Gastrocnemius medialis (tissue), 4 donors: Measurements from ENCODE around the gene PRKG1.

Source experiments
- CTCF ChIP-seq, 5 experiments: fragments of 450-650 bp in 3 of 5; fragments of 200-600 bp in 2 of 5; sonication (generic) in 2 of 5; IDR thresholded peaks in 4 of 5; conservative IDR thresholded peaks in 1 of 5; 1 replicate in 4 of 5; 2 replicates in 1 of 5; pipeline ENCODE4 v1.5.1; 2016 to 2019; ENCODE audit warnings: antibody characterized with exemption in 5 of 5, mild to moderate bottlenecking in 3 of 5, moderate library complexity in 3 of 5
- POLR2A ChIP-seq, 2 donors: fragments of 450-650 bp; IDR thresholded peaks; one replicate each; pipeline ENCODE4 v1.6.1; 2017; ENCODE audit warnings: antibody characterized with exemption in 2 of 2, mild to moderate bottlenecking in 2 of 2, moderate library complexity in 2 of 2

- TF ChIP-seq CTCF (IDR thresholded peaks at IDR 0.05 in 4 of 5, conservative IDR thresholded peaks at IDR 0.05 in 1 of 5) (no peak), POLR2A (IDR thresholded peaks at IDR 0.05) (no peak)
Measured at GRCh38 chr10:51147644-51148399, 73.5 kb downstream of the PRKG1 start.
